Esophagus muscularis mucosa (tissue), 4 donors: ENCODE results near the gene OAF. TPM values are rescaled to one million over a fixed set of nuclear protein-coding genes. Genes with fewer than 3 reads are reported as not detected.

ENCODE experiments used
- DNase-seq: peaks from one replicate; pipeline ENCODE4 v3.0.0-alpha.2; 2017; ENCODE audit errors: extremely low spot score
- H3K27ac ChIP-seq, 4 donors: fragments of 200-600 bp; sonication (generic); replicated peaks in 1 of 4; 1 replicate in 3 of 4; 2 replicates in 1 of 4; pipeline ENCODE4 v1.5.1; 2016 to 2019; ENCODE audit warnings: mild to moderate bottlenecking in 1 of 4
- H3K27me3 ChIP-seq, 4 donors: fragments of 200-600 bp; sonication (generic); one replicate each; pipeline versions ENCODE4 v1.5.1 to v1.6.0; 2016 to 2019
- H3K36me3 ChIP-seq, 4 donors: fragments of 200-600 bp; sonication (generic); one replicate each; pipeline ENCODE4 v1.5.1; 2016 to 2019
- H3K4me1 ChIP-seq, 4 donors: fragments of 200-600 bp; sonication (generic); one replicate each; pipeline ENCODE4 v1.5.1; 2016 to 2019
- H3K4me3 ChIP-seq, 4 donors: fragments of 200-600 bp; sonication (generic); 1 replicate in 2 of 4; 2 replicates in 2 of 4; pipeline ENCODE4 v1.5.1; 2016 to 2019; ENCODE audit warnings: mild to moderate bottlenecking in 4 of 4, moderate library complexity in 1 of 4
- H3K9me3 ChIP-seq, 4 donors: fragments of 200-600 bp; sonication (generic); 1 replicate in 3 of 4; 2 replicates in 1 of 4; pipeline ENCODE4 v1.5.1; 2016 to 2019
- CTCF ChIP-seq, 3 experiments: fragments of 200-600 bp in 2 of 3; fragments of 450-650 bp in 1 of 3; sonication (generic) in 2 of 3; IDR thresholded peaks; one replicate each; pipeline ENCODE4 v1.5.1; 2017 to 2019; ENCODE audit warnings: antibody characterized with exemption in 3 of 3, mild to moderate bottlenecking in 2 of 3, moderate library complexity in 1 of 3
- EP300 ChIP-seq: sonication (generic); formaldehyde crosslinking; IDR thresholded peaks from one replicate; pipeline ENCODE4 v1.6.1; 2017; ENCODE audit warnings: antibody characterized with exemption
- POLR2A ChIP-seq: fragments of 450-650 bp; IDR thresholded peaks from one replicate; pipeline ENCODE4 v1.6.1; 2017; ENCODE audit warnings: antibody characterized with exemption, moderate library complexity, mild to moderate bottlenecking, low read depth
- POLR2AphosphoS5 ChIP-seq, 2 donors: sonication (generic); formaldehyde crosslinking; IDR thresholded peaks; one replicate each; pipeline ENCODE4 v1.6.1; 2017; ENCODE audit warnings: antibody characterized with exemption in 2 of 2
- WGBS: methylation state at CpG from one replicate; pipeline ENCODE4 v1.1.5; 2018; 5-methylcytosine and 5-hydroxymethylcytosine counted together
- intact Hi-C: fragments of 100-400 bp; cut with DNase I; formaldehyde crosslinking; loops from one replicate; pipeline ENCODE4 v1.15.1; 2023
- total RNA-seq, 4 donors: library from RNA; depleted of rRNA; stranded (reverse); fragments of >200 nt; gene quantifications; one replicate each; pipeline versions ENCODE4 v1.1.0 to v1.2.1, GENCODE V29; 2016

OAF gene
- total RNA-seq, 4 donors from 2014 or later: 30.7 to 66.1 (median 58.1) TPM

DNA sequence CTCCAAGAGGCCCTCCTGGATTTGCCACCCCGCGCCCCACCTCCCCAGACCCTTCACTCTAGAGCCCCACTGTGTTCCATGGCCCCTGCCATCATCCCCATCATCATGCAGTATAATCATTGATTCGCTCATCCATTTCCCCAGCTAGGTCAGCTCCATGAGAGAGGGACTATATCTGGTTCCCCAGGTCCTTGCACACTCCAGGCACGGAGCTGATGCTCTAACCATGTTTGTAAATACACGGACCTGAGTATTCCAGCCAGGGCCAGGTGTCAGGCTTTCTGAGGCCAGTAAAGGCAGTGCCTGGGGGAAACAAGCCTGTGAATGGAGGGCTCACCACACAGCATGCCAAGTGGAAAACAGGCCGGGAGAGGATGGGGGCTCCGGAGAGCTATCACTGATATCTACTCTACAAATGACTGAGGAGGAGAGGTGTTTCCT, 27.1 kb upstream of the OAF start:
- H3K36me3 ChIP-seq: no peaks in the 10 kb centered on the region
- no peaks in the 10 kb centered on the region for H3K27me3 ChIP-seq
- no peaks in the 10 kb centered on the region for H3K9me3 ChIP-seq
- TF ChIP-seq EP300: no peak
- TF ChIP-seq POLR2A: no peak
- no peak for TF ChIP-seq CTCF (IDR thresholded peaks at IDR 0.05)
- TF ChIP-seq POLR2AphosphoS5 (IDR thresholded peaks at IDR 0.05): no peak
- H3K4me1 ChIP-seq: peaks cover 48 to 94% (median 85%) of the 10 kb centered on the region in 4 donors
- peak; percentile 86 for DNase-seq
- H3K4me3 ChIP-seq: no peak overlapping the region
- peak overlapping the region; percentile 68 to 79 (median 76) for H3K27ac ChIP-seq
- WGBS: 91% methylated on average over 7 of the region's 7 CpGs
- intact Hi-C loops: no loop called here

DNA sequence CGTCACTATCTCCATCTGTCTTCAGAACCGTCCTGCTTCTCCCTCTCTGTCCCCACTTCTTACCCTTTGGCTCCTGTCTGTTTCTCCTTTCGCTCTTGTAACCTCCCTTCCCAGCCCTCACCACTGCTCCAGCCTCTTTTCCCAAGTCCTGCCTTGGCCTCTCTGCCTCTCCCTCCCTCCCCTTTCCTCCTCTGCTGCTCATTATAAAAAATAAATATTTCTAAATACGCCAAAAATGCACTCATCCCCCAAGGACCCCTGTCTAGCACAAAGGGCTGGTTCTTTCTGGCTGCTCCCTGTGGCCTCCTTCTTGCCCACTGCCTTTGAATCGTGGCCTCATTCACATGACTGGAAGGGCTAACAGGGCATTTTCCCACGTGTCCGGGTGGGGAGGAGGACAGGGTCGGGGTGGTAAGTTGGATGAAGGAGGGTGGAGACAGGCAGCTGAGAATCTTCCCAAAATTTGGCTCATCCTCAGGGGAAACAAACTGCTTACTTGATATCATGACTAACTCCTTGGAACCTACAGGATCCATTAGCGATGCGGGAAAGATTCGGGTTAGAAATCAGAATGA, 26.4 kb upstream of the OAF start:
- H3K4me3 ChIP-seq: peak overlapping the region; percentile 13 to 31 (median 19)

DNA sequence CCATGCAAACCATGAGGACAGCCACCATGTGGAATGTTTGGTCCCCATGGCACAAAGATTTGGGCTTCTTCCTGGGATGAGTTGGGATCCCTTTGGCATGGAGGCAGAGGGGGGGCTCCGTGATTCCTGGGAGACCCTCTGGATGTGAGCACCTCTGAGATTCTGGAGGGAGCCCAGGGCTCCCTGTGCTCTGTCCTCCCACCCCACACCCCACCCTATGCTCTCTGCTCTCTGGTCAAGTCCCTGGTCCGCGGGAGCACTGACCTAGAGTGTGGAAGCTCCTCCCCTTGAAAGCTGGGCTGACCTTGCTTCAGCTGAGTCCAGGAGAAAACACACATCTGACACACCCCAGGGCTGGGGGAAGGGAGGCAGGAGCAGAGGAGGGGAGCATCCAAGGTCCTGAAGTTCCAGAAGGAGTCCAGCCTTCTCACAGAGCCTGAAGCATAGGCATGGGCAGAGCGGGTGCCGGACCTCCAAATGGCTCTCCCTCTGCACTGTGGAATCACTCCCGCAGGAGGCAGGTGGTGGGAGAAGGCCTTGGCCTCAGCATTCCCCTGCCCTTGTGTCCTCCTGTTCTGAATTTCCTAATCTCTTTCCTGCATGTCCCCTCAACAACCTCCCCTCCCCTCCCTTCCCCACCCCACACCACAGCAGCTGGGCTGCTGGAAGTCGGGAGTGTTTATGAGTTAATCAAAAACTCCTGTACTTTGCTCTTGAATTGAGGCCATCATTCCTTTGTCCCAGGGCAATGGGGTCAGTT, 25.7 kb upstream of the OAF start:
- intact Hi-C loops: no loop called here
- H3K4me1 ChIP-seq: peaks cover 37 to 81% (median 71%) of the 10 kb centered on the region in 4 donors
- H3K27me3 ChIP-seq: no peaks in the 10 kb centered on the region
- 70% methylated on average over 7 of the region's 7 CpGs for WGBS
- no peaks in the 10 kb centered on the region for H3K36me3 ChIP-seq
- peak overlapping the region; percentile 68 to 79 (median 76) for H3K27ac ChIP-seq
- no peak for DNase-seq
- H3K9me3 ChIP-seq: no peaks in the 10 kb centered on the region
- TF ChIP-seq CTCF (IDR thresholded peaks at IDR 0.05): no peak
- TF ChIP-seq POLR2AphosphoS5 (IDR thresholded peaks at IDR 0.05): peak in 1 of 2 donors; percentile 26
- TF ChIP-seq POLR2A: no peak
- peak overlapping the region; percentile 13 to 31 (median 19) for H3K4me3 ChIP-seq

More for the DNA sequence above, 26.4 kb upstream of the OAF start:
- TF ChIP-seq POLR2A: no peak
- TF ChIP-seq EP300: no peak
- TF ChIP-seq POLR2AphosphoS5 (IDR thresholded peaks at IDR 0.05): peak in 1 of 2 donors; percentile 42
- intact Hi-C loops: no loop called here
- Histone ChIP-seq H3K27me3 (no peaks in the 10 kb centered on the region), H3K36me3 (no peaks in the 10 kb centered on the region), H3K27ac (peak overlapping the region; percentile 68 to 79 (median 76)), H3K9me3 (no peaks in the 10 kb centered on the region), H3K4me1 (peaks cover 44 to 88% (median 78%) of the 10 kb centered on the region in 4 donors)
- DNase-seq: no peak
- 79% methylated on average over 11 of the region's 11 CpGs for WGBS

GRCh38 chr11:120185706-120186455, 25.0 kb upstream of the OAF start:
- Histone ChIP-seq H3K27me3 (no peaks in the 10 kb centered on the region), H3K4me3 (no peak overlapping the region), H3K27ac (peak overlapping the region; percentile 68 to 79 (median 76)), H3K36me3 (no peaks in the 10 kb centered on the region), H3K9me3 (no peaks in the 10 kb centered on the region), H3K4me1 (peaks cover 32 to 73% (median 64%) of the 10 kb centered on the region in 4 donors)
- intact Hi-C loops: no loop called here
- TF ChIP-seq CTCF (IDR thresholded peaks at IDR 0.05) (no peak), POLR2A (no peak), POLR2AphosphoS5 (IDR thresholded peaks at IDR 0.05) (no peak)
- no peak for DNase-seq
- 49% methylated on average over 3 of the region's 3 CpGs for WGBS

- intact Hi-C loops: no loop called here
- Histone ChIP-seq H3K4me1 (peaks cover 28 to 68% (median 61%) of the 10 kb centered on the region in 4 donors), H3K9me3 (no peaks in the 10 kb centered on the region), H3K27me3 (no peaks in the 10 kb centered on the region), H3K36me3 (no peaks in the 10 kb centered on the region), H3K27ac (peak overlapping the region; percentile 68 to 79 (median 76)), H3K4me3 (no peak overlapping the region)
- no peak for DNase-seq
- TF ChIP-seq CTCF (IDR thresholded peaks at IDR 0.05): no peak
- TF ChIP-seq POLR2A: no peak
- no peak for TF ChIP-seq POLR2AphosphoS5 (IDR thresholded peaks at IDR 0.05)
- no peak for TF ChIP-seq EP300
These were observed 24.4 kb upstream of the OAF start for GRCh38 chr11:120186456-120186773.
